ENCODE results near the gene PLAGL1. TPM values are rescaled to one million over a fixed set of nuclear protein-coding genes. Genes with fewer than 3 reads are reported as not detected.

The PLAGL1 gene
- total and polyA plus RNA-seq, 2 of the 8 experiments (the other 6 are each of a cell fraction or from before 2014, with no cell fraction given) = 0.94 to 1.1 TPM

- no peak for TF ChIP-seq SP4 (IDR thresholded peaks at IDR 0.05; ENCODE audit: low read length)
- TF ChIP-seq, protein P1, sequence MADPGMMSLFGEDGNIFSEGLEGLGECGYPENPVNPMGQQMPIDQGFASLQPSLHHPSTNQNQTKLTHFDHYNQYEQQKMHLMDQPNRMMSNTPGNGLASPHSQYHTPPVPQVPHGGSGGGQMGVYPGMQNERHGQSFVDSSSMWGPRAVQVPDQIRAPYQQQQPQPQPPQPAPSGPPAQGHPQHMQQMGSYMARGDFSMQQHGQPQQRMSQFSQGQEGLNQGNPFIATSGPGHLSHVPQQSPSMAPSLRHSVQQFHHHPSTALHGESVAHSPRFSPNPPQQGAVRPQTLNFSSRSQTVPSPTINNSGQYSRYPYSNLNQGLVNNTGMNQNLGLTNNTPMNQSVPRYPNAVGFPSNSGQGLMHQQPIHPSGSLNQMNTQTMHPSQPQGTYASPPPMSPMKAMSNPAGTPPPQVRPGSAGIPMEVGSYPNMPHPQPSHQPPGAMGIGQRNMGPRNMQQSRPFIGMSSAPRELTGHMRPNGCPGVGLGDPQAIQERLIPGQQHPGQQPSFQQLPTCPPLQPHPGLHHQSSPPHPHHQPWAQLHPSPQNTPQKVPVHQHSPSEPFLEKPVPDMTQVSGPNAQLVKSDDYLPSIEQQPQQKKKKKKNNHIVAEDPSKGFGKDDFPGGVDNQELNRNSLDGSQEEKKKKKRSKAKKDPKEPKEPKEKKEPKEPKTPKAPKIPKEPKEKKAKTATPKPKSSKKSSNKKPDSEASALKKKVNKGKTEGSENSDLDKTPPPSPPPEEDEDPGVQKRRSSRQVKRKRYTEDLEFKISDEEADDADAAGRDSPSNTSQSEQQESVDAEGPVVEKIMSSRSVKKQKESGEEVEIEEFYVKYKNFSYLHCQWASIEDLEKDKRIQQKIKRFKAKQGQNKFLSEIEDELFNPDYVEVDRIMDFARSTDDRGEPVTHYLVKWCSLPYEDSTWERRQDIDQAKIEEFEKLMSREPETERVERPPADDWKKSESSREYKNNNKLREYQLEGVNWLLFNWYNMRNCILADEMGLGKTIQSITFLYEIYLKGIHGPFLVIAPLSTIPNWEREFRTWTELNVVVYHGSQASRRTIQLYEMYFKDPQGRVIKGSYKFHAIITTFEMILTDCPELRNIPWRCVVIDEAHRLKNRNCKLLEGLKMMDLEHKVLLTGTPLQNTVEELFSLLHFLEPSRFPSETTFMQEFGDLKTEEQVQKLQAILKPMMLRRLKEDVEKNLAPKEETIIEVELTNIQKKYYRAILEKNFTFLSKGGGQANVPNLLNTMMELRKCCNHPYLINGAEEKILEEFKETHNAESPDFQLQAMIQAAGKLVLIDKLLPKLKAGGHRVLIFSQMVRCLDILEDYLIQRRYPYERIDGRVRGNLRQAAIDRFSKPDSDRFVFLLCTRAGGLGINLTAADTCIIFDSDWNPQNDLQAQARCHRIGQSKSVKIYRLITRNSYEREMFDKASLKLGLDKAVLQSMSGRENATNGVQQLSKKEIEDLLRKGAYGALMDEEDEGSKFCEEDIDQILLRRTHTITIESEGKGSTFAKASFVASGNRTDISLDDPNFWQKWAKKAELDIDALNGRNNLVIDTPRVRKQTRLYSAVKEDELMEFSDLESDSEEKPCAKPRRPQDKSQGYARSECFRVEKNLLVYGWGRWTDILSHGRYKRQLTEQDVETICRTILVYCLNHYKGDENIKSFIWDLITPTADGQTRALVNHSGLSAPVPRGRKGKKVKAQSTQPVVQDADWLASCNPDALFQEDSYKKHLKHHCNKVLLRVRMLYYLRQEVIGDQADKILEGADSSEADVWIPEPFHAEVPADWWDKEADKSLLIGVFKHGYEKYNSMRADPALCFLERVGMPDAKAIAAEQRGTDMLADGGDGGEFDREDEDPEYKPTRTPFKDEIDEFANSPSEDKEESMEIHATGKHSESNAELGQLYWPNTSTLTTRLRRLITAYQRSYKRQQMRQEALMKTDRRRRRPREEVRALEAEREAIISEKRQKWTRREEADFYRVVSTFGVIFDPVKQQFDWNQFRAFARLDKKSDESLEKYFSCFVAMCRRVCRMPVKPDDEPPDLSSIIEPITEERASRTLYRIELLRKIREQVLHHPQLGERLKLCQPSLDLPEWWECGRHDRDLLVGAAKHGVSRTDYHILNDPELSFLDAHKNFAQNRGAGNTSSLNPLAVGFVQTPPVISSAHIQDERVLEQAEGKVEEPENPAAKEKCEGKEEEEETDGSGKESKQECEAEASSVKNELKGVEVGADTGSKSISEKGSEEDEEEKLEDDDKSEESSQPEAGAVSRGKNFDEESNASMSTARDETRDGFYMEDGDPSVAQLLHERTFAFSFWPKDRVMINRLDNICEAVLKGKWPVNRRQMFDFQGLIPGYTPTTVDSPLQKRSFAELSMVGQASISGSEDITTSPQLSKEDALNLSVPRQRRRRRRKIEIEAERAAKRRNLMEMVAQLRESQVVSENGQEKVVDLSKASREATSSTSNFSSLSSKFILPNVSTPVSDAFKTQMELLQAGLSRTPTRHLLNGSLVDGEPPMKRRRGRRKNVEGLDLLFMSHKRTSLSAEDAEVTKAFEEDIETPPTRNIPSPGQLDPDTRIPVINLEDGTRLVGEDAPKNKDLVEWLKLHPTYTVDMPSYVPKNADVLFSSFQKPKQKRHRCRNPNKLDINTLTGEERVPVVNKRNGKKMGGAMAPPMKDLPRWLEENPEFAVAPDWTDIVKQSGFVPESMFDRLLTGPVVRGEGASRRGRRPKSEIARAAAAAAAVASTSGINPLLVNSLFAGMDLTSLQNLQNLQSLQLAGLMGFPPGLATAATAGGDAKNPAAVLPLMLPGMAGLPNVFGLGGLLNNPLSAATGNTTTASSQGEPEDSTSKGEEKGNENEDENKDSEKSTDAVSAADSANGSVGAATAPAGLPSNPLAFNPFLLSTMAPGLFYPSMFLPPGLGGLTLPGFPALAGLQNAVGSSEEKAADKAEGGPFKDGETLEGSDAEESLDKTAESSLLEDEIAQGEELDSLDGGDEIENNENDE (IDR thresholded peaks at IDR 0.05; ENCODE audit: insufficient replicate concordance, low read length) = no peak
- no peak for TF ChIP-seq HDAC2 (IDR thresholded peaks at IDR 0.05; ENCODE audit: borderline replicate concordance in 1 of 2, low read depth in 2 of 2, low read length in 2 of 2)
- no peak for TF ChIP-seq KDM5A (IDR thresholded peaks at IDR 0.05; ENCODE audit: low read length)
These were observed 41.3 kb upstream of the PLAGL1 start (continued) for GRCh38 chr6:144049386-144049785.
